Neutrophil (primary cell): ENCODE measurements around the gene ZNF814.
"Not testable (repeated sequence)": the region's sequence is repeated elsewhere in the genome, so short reads cannot be mapped to it uniquely, and the experiment has no call there.

Source experiments
- H3K27ac ChIP-seq: fragments of 200-600 bp; sonication (generic); 2 replicates; pipeline ENCODE4 v1.5.1; 2016; ENCODE audit warnings: mild to moderate bottlenecking, moderate library complexity
- H3K27me3 ChIP-seq: fragments of 200-600 bp; sonication (generic); 2 replicates; pipeline ENCODE4 v1.6.0; 2016; ENCODE audit warnings: mild to moderate bottlenecking
- H3K36me3 ChIP-seq: fragments of 200-600 bp; sonication (generic); 2 replicates; pipeline ENCODE4 v1.5.1; 2017
- H3K4me1 ChIP-seq, 2 experiments: fragments of 200-600 bp in 1 of 2; sonication (generic) in 1 of 2; 1 replicate in 1 of 2; 2 replicates in 1 of 2; pipeline versions ENCODE4 v1.5.1 to v1.6.1; 2013 to 2016; ENCODE audit warnings: low read depth in 1 of 2, low read length in 1 of 2, mild to moderate bottlenecking in 1 of 2, moderate library complexity in 1 of 2; ENCODE audit not compliant: control insufficient read depth in 1 of 2, insufficient read depth in 1 of 2
- H3K4me3 ChIP-seq, 2 experiments: fragments of 200-600 bp in 1 of 2; sonication (generic) in 1 of 2; 1 replicate in 1 of 2; 2 replicates in 1 of 2; pipeline ENCODE4 v1.5.1; 2013 to 2016; ENCODE audit warnings: low read depth in 1 of 2, low read length in 1 of 2, mild to moderate bottlenecking in 1 of 2, moderate library complexity in 1 of 2
- H3K9me3 ChIP-seq: fragments of 200-600 bp; sonication (generic); 2 replicates; pipeline ENCODE4 v1.5.1; 2016
- CTCF ChIP-seq: fragments of 200-600 bp; sonication (generic); IDR thresholded peaks from 2 replicates; pipeline ENCODE4 v1.5.1; 2016; ENCODE audit warnings: antibody characterized with exemption

ZNF814 gene

GRCh38 chr19:57888560-57889231 is at the start of gene ZNF814:
Gene ZNF814 (minus strand): TSS chr19:57889037. CDS start chr19:57888802, 235 bp downstream.
- peak; percentile 27 for TF ChIP-seq CTCF
- no peaks in the 10 kb centered on the region for H3K36me3 ChIP-seq
- H3K27ac ChIP-seq: no peak within 1 kb of the TSS
- H3K4me3 ChIP-seq: peak within 1 kb of the TSS; percentile 52 to 85
- peaks cover 7 to 15% of the 10 kb centered on the region in 2 experiments for H3K4me1 ChIP-seq
- no peaks in the 10 kb centered on the region for H3K9me3 ChIP-seq
- no peaks in the 10 kb centered on the region for H3K27me3 ChIP-seq

- Histone ChIP-seq H3K9me3 (peaks cover 45% of the 10 kb centered on the region), H3K4me3 (peak overlapping the region in 1 of 2 experiments; percentile 63), H3K27ac (no peak overlapping the region), H3K36me3 (no peaks in the 10 kb centered on the region), H3K4me1 (peaks cover 6 to 8% of the 10 kb centered on the region in 2 experiments), H3K27me3 (peaks cover 11% of the 10 kb centered on the region)
- TF ChIP-seq CTCF: no peak
These were observed 46.9 kb upstream of the ZNF814 start for GRCh38 chr19:57935731-57936130.

GRCh38 chr19:57934820-57935665 is 46.2 kb upstream of the ZNF814 start, which contains the start of gene ZNF418:
Gene ZNF418 (minus strand): TSS chr19:57935402. CDS start chr19:57933822, 1,580 bp downstream.
- Histone ChIP-seq H3K4me3 (peak within 1 kb of the TSS; percentile 44 to 63), H3K9me3 (peaks cover 41% of the 10 kb centered on the region), H3K36me3 (no peaks in the 10 kb centered on the region), H3K4me1 (peaks cover 6 to 8% of the 10 kb centered on the region in 2 experiments), H3K27me3 (peaks cover 11% of the 10 kb centered on the region), H3K27ac (no peak within 1 kb of the TSS)
- no peak for TF ChIP-seq CTCF

GRCh38 chr19:57927587-57927986 is 38.8 kb upstream of the ZNF814 start:
- no peak overlapping the region for H3K4me3 ChIP-seq
- H3K27me3 ChIP-seq: no peaks in the 10 kb centered on the region
- TF ChIP-seq CTCF: no peak
- no peak overlapping the region for H3K27ac ChIP-seq
- H3K4me1 ChIP-seq: no peaks in the 10 kb centered on the region
- H3K36me3 ChIP-seq: peaks cover 7% of the 10 kb centered on the region
- H3K9me3 ChIP-seq: peaks cover 42% of the 10 kb centered on the region

- H3K36me3 ChIP-seq, H3K9me3 ChIP-seq, H3K27me3 ChIP-seq: not testable (repeated sequence)
- TF ChIP-seq CTCF: peak; percentile 30
- Histone ChIP-seq H3K4me3 (peak within 1 kb of the TSS; percentile 74 to 83), H3K27ac (peak within 1 kb of the TSS; percentile 82), H3K4me1 (peaks cover 9 to 14% of the 10 kb centered on the region in 2 experiments)
These were observed 27.5 kb upstream of the ZNF814 start, which contains the start of gene ZNF417 for GRCh38 chr19:57916168-57916995. Gene ZNF417 (minus strand): TSS chr19:57916592. CDS start chr19:57916411, 181 bp downstream.
